HG03159 (cell line): ENCODE results near the gene SLC31A2.
"Not testable (repeated sequence)": the region's sequence is repeated elsewhere in the genome, so short reads cannot be mapped to it uniquely, and the experiment has no call there.

Experiments
- ATAC-seq: cut with Tn5 transposase; IDR thresholded peaks from one replicate; pipeline ENCODE4 v1.9.1; 2021; ENCODE audit warnings: mild to moderate bottlenecking, moderate library complexity; ENCODE audit not compliant: unreplicated experiment

The SLC31A2 gene, protein sequence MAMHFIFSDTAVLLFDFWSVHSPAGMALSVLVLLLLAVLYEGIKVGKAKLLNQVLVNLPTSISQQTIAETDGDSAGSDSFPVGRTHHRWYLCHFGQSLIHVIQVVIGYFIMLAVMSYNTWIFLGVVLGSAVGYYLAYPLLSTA

DNA sequence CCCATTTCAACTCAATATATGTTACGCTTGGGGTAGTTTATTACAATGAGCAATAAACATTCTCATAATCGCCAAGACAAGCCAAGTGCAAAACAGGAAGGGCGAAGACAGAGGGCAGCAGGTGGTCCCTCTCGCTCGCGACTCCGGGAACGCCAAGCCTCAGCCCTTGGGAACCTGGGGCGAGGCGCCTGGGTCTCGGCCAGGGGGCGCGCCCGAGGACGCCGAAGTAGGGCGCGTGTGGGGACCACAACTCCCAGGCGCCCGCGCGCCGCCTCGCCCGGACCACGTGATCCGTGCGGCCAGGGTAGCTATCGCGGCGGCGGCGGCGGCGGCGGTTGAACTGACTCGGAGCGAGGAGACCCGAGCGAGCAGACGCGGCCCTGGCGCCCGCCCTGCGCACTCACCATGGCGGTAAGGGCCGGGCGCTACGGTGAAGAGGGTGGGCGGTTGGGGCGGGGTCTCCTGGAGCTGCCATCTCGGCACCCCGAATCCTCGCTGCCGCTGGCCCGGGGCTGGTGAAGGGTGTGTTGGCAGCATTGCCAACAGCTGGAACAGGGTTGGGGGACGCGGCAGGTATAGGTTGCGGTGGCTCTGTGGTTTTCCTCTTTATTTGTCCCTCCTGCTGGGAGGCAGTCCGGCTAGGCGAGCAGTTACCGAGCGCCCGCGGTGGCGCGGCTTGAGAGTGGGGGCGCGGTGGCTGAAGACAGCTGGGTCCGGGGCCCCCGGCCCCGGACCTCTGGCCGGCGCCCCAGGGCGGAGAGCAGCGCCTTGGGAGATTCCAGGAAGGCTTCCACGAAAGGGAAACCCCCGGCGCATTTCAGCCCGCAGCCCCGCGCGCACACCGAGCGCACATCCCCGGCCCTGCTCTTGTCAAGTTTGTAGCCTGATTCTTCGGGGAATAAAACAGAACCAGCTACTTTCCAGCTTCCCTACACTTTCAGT, at the start of gene SLC31A2:
TSS of gene SLC31A2 (plus strand) at position 338 of the 942 bp plus-strand sequence. CDS start at position 406, 68 bp downstream.
- peak; percentile 94 for ATAC-seq

DNA sequence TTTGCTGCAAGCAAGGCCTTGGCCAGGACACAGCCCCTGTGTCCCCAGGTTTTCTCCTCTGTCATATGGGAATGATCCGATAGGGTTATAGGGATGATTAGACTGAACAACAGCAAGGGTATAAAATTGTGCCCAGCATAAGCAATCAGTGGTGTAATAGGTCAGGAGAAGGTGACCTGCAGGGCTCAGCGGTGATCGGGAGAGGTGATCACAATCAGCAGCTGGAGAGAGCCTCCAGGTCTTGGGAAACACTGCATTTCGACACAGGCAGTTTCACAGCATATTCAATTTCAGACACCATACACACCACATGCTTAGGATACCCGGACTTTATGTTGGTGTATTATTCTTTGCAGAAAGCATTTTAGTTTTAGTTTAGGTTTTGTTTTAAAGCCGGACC, 45.5 kb upstream of the SLC31A2 start:
- ATAC-seq, result not testable (repeated sequence)

DNA sequence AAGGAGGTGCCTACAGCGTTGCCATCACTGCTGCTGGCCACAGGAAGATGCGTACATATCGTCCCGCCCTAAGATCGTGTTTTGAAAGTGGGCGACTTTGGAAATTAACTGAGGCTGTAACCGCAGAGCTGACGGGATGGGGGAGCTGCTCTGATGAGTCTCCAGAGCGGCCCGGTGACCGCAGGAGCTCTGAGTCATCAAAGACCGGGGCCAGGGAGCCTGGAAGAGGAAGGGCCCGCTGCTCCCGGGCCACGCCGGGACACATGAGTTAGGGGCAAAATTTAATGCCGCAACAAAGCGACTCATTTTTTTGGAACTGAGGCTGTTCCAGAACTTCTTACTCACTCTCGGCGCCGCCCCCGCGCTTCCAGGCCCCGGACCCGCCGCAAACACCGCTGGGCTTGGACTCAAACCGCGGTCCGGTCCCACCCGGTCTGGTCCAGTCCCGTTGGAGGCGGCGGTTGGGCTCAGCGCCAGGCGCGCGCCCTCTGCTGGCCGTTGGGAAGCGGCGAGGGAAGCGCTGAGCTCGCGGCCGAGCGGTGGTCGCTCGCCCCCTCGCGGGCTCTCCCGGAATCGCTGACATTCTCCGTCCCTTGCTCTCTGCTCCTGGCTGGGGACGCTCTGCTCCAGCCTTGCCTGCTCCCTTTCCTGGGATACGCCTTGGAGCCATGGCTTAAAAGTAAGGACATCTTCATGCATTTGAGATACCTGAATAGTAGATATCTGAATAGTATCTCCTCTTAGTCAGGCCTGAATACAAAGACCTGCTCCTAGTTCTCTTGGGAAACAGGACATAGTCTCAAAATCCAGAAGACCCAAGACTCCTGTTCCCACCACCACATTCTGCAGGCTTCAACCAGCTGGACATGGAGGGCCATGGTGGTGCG, 39.5 kb upstream of the SLC31A2 start:
- ATAC-seq, result peak; percentile 81

DNA sequence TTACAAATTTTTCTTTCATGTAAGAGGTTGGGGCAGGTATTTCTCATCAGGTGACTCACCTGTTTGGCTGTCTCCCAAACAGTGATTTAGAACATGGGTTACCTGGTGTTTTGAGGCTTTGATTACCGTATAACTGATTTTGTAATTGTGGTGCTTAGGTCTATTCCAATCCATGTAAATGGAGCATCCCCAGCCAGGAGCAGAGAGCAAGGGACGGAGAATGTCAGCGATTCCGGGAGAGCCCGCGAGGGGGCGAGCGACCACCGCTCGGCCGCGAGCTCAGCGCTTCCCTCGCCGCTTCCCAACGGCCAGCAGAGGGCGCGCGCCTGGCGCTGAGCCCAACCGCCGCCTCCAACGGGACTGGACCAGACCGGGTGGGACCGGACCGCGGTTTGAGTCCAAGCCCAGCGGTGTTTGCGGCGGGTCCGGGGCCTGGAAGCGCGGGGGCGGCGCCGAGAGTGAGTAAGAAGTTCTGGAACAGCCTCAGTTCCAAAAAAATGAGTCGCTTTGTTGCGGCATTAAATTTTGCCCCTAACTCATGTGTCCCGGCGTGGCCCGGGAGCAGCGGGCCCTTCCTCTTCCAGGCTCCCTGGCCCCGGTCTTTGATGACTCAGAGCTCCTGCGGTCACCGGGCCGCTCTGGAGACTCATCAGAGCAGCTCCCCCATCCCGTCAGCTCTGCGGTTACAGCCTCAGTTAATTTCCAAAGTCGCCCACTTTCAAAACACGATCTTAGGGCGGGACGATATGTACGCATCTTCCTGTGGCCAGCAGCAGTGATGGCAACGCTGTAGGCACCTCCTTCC, 37.9 kb upstream of the SLC31A2 start:
- ATAC-seq, result peak; percentile 55

DNA sequence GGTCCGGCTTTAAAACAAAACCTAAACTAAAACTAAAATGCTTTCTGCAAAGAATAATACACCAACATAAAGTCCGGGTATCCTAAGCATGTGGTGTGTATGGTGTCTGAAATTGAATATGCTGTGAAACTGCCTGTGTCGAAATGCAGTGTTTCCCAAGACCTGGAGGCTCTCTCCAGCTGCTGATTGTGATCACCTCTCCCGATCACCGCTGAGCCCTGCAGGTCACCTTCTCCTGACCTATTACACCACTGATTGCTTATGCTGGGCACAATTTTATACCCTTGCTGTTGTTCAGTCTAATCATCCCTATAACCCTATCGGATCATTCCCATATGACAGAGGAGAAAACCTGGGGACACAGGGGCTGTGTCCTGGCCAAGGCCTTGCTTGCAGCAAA, 32.0 kb upstream of the SLC31A2 start:
- ATAC-seq, result not testable (repeated sequence)

DNA sequence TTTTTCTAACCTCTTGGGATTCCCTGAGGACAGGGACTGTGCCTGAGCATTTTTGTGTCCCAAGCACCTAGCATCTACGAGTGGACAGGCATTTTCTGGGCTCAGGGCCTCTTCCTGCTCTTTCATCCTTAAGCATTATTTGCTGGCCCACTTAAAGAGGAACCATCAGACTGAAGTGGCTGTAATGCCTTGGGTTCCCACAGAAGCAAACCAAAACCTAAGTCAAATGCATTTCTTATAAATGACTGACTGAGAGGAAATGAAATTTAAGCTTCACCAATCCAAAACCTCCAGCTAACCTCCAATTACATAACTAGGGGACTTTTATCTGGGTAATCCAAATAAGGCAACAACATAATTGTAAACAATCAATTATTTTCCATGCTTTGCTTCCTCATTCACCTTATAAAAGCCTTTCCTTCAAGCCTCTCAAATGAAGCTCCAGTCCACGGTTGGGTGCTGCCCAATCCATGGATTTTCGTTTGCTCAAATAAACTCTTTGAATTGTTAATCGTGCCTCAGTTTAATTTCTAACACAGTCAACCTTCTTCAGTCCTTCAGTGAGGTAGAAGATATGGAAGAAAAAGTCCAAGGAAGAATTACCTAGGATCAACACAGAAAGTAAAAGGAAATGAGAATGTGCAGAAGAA, 25.3 kb upstream of the SLC31A2 start:
- ATAC-seq, result no peak

DNA sequence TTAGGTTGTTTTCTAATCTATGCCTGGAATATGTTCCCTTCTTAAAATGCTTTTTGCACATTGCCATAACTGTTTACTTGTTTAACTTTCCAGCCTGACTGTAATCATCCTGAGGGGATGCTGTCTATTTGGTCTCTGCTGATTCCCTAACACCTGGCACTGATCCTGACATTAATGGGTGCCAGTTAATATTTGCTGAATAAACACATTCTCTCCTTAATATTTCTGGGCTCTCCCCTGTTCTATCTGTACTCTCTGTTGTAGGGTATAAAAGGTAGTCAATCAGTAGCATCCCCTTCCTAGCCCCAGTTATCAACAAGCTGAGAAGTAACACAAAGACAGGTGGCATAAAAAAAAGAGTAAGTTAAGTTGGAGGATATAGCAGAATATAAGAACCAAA, 21.3 kb upstream of the SLC31A2 start:
- ATAC-seq, result no peak

DNA sequence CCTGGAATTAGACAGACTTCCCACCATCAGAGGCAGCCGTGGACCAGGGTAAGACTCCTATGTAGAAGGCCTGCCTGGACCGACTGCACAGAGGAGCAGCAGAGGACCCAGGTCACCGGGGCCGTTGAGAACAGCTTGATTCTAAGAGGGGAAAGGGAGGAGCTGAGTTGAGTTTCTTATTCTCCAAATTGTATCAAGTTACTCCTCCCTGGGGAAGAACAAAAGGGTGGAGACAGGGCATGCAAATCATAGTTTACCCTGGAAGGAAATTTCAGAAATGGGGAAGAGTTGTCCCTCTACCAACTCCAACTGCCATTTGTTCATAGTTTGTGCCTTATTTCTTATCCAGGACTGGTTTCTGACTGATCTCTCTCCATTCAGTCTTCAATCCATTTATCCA, 20.9 kb upstream of the SLC31A2 start:
- no peak for ATAC-seq

DNA sequence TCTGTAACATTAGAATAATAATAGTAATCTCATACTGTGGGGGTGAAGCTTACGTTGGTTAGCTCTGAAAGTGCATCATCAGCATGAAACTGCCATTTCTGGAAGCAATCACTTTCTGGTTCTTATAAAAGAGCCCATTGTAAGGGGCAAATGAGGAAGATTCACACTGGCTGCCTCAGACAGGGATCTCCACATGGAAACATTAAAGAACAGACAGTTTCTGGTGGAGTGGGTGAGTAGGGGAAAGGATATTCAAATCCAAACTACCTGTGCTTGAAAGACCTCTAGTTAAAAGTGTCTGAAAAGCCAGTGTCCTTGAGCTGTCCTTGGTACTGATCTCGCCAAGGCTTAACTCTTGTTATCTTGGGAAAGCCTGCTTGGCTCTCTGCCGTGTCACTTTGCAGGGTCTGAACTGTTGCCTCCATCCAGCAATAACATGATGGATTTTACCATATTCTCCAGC, 19.1 kb upstream of the SLC31A2 start:
- no peak for ATAC-seq

DNA sequence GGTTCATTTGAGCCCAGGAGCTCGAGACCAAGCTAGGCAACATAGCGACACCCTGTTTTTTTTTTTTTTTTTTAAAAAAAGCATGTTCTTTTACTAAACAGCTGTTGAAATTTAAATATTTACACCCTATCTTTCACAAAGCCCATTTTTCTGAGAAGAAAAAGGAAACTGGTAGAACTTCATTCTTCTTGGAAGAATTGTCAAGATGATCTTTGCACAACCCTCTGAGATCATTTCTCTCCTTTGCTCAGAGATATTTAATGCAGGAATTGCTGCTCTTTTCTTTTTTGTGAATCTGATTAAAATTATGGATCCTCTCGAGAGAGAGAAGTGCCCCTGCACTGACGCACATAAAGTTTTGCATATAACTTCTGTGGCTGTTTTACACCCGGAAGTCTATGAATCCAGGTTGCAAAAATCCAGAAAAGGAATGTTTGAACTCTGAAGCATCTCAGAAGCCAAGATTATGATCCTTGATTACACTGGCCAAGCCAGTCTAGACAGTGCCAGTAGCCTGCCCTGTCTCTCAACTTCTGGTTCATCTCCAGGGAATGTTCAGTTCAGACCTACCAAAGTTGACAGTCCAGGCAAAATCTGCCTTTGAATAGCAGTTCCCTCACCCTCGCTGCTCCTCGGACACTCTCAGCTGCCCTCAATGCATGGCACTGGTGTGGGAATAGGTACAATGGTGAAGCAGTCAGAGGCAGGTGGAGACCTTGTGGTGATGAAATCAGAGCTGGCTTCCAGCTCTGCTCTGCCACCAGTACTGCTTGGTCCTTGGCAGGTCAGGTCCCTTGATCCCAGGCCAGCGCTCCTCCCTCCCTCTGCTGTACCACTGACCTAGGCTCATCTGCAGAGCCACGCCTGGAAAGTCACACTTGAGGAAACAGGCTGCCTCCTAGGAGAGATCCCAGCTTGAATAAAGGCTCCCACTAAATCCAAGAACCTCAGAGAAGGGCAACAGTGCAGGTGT, 13.3 kb upstream of the SLC31A2 start:
- ATAC-seq, result no peak

DNA sequence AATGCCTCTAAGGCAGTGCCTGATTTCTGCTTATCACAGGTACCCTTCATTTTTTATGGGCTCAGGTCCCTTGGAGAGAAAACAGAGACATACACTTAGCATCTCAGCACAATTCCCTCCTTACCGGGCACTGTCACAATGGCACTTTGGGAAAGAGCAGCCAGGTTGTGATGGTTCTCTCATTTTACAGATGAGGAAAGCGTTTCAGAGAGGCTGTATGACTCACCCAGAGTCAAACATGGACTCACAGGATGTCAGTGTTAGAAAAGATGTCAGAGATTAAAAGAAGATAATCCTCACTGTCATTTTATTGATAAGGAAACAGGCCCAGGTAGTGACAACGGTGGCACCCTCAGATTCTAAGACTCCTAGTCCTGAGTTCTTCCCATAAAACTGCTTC, 12.0 kb upstream of the SLC31A2 start:
- ATAC-seq, result no peak

DNA sequence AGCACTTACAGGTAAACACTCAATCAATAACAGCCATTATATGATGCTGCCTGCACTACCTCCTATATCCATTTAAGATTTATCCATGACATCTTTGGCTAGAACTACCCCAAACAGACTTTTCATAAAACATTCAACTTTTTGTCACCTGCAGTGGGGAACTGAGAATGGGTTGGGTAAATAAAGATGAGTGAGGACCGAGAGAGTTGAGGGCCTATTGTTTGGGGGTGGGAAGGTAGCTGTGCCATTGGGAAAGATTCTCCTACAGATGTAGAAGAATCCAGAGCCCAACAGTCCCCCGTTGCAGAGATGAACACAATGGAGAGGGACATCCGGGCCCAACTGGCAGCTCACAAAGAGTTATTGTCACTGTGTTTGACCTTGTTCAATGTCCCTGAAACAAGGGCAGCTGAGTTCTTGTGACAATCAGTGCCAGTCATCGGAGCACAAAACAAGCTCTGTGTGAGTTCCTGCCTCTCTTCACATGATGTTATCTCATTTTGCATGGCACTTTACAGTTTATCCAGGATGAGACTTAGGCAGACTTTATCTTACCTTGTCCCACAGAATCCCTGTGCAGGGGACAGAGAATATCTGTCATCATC, 11.5 kb upstream of the SLC31A2 start:
- ATAC-seq, result no peak

DNA sequence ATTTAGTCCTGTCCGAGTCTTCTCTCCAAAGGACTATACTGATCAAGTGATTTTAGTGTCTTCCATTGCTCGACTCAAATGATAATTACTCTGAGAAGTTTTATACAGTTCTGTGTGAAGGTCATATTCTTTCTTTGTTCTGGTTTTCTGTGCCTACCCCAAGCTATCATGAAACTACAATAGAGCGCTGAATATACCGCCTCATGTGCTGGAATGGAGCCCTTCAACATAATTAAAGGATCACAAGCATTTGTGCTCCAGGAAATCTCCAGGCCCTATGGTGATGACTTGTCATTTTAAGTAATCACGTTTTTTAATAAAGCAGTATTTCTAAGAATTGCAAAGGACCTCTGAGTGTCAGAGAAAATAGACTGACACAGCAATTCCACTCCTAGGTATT, 10.9 kb upstream of the SLC31A2 start:
- no peak for ATAC-seq

DNA sequence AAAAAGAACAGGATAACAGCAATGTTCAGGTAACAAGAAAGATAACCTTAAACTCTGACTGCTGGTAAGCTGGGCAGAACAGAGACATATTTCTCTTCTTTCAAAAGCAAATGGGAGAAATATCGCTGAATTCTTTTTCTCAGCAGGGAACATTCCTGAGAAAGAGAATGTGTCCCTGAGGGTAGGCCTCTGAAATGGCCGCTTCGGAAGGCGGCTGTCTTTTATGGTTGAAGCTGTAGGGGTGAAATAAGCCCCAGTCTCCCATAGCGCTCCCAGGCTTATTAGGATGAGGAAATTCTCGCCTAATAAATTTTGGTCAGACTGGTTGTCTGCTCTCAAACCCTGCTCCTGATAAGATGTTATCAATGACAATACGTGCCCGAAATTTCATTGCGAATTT, 9.9 kb upstream of the SLC31A2 start:
- ATAC-seq, result not testable (repeated sequence)

DNA sequence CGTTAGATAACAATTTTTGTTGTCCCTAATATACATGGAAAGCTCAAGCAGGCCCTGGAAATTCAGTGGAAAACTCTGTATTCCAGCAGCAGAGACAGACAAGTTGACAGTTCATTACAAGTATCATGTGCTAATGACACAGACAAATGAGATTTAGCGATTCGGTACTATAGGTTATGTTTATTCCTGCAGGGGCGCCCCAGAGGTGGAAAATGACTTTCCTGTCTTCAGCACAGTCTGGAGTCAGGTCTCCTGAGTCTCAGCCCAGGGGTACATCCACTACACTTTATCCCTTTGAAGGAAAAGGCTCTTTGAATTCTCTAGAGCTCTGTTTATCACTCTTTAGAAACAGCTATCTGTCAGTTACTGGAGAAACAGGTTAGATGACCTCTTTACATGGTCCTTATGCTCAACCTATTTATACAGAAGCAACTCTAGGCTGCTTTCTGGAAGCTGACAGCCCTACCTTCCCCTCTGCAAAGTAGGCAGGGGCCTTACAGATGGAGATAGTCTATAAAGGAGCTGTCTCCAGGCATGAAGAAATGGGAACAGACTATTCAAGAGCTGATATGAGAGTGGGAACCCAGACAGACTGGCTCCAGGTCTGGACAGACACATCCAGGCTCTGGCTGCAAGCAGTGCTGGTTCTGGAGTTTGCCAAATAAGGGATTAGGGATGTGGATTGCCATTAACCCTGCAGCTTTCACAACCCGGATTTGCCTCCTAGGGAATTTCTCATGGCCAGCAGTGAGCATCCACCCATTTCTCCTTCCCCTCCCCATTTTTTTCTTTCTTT, 7.2 kb upstream of the SLC31A2 start:
- no peak for ATAC-seq

DNA sequence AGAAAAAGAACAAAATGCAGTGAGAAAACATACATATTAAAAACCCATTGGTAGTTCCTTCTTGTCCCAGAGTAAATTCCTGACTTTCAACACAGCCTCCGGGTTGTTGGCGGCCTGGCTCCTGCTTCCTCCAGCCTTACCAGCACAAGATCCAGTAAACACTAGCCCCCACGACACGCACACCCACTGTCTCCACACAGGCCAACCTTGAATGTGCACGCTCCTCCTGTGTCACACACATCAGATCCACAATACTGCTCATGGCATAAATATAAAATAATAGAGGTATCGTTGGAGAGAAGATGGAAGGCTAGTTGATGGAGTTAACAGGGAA, 2.5 kb upstream of the SLC31A2 start:
- ATAC-seq, result no peak

DNA sequence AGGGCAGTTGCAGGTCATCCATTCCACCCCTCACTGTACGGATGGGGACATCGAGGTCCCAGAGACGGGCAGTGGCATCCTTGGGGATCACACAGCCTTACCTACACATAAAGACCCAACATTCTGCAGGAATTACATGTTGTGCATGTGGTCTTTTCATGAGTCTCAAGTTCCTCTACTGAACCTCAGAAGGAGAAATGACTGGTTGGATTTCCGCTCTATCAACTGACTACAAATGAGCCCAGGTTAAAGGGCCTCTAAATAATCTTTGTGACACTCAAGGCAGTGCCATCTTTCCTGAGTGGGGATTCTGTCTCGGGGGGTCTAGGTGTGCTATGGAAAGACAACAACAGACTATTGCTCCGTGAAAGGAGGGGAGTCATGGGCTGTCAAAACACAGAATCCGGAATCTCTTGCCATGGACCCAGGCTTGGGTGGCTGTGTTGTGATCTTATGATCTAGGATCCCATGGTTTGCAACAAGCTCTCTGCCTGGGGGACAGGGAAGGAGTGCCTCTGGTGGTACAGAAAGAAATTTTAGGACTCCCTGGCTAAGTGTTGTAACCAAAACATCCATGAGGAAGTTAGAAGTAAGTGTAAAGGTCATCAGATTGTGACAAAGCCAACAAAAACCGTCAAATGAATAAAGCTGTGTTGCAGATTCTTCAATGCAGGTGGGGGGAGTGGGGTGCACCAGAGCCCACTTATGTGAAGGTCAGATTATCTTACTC, 1.9 kb upstream of the SLC31A2 start:
- ATAC-seq, result no peak
